ENCODE measurements around the gene BMP3.
"Not testable (repeated sequence)": the region's sequence is repeated elsewhere in the genome, so short reads cannot be mapped to it uniquely, and the experiment has no call there.

Gene BMP3

GRCh38 chr4:81030061-81030980 lies at the start of gene BMP3:
BMP3 (plus strand) TSS chr4:81030708; CDS start chr4:81031285, 577 bp downstream.
- DNase-seq = no peak

- no peak for DNase-seq
Measured at GRCh38 chr4:80986011-80986410, 44.5 kb upstream of the BMP3 start.

GRCh38 chr4:80989921-80990544 lies 40.5 kb upstream of the BMP3 start:
- peak; percentile 25 for DNase-seq

GRCh38 chr4:80990851-80991250 lies 39.7 kb upstream of the BMP3 start:
- no peak for DNase-seq

GRCh38 chr4:80999943-81000342 lies 30.6 kb upstream of the BMP3 start:
- no peak for DNase-seq

- DNase-seq = no peak
Measured at GRCh38 chr4:81003597-81004111, 26.9 kb upstream of the BMP3 start.

GRCh38 chr4:81007417-81007816 lies 23.1 kb upstream of the BMP3 start:
- DNase-seq = no peak

- DNase-seq = not testable (repeated sequence)
Measured at GRCh38 chr4:81016566-81016965, 13.9 kb upstream of the BMP3 start.

- DNase-seq = no peak
Measured at GRCh38 chr4:81019006-81019405, 11.5 kb upstream of the BMP3 start.

- no peak for DNase-seq
Measured at GRCh38 chr4:81021142-81021944, 9.2 kb upstream of the BMP3 start.

- no peak for DNase-seq
Measured at GRCh38 chr4:81021981-81022380, 8.5 kb upstream of the BMP3 start.

GRCh38 chr4:81023484-81023883 lies 7.0 kb upstream of the BMP3 start:
- DNase-seq = no peak

- no peak for DNase-seq
Measured at GRCh38 chr4:81030981-81031791, 678 bp downstream of the BMP3 start.

GRCh38 chr4:81031796-81032551 lies 1.5 kb downstream of the BMP3 start:
- DNase-seq = no peak

GRCh38 chr4:81032771-81033684 lies 2.5 kb downstream of the BMP3 start:
- DNase-seq = no peak

- no peak for DNase-seq
Measured at GRCh38 chr4:81038636-81039350, 8.3 kb downstream of the BMP3 start.

- DNase-seq = no peak
Measured at GRCh38 chr4:81039351-81039972, 9.0 kb downstream of the BMP3 start.

- no peak for DNase-seq
Measured at GRCh38 chr4:81040012-81040659, 9.6 kb downstream of the BMP3 start.

All from stimulated activated CD4-positive, alpha-beta T cell treated with anti-CD3 and anti-CD28 coated beads, Interleukin-4, amount 100 ng/mL, for 24 hours (primary cell).